Measurements from ENCODE around the gene MRPL46.

Gene MRPL46

GRCh38 chr15:88454236-88454635 is 13.0 kb downstream of the MRPL46 start:
- peaks cover 11% of the 10 kb centered on the region for H3K4me1 Mint-ChIP-seq

GRCh38 chr15:88453651-88454050 is 13.5 kb downstream of the MRPL46 start:
- Mint-ChIP-seq H3K4me3 (no peak overlapping the region), H3K27me3 (ENCODE audit: low read depth) (peaks cover 4% of the 10 kb centered on the region), H3K9me3 (no peaks in the 10 kb centered on the region), H3K27ac (peak overlapping the region in 1 of 3 experiments; percentile 41), H3K4me1 (peaks cover 11% of the 10 kb centered on the region), H3K36me3 (ENCODE audit: low read depth) (peaks cover 3% of the 10 kb centered on the region)
- TF ChIP-seq CTCF (IDR thresholded peaks at IDR 0.05; ENCODE audit: unreplicated experiment in 3 of 3), result no peak

More at GRCh38 chr15:88454236-88454635, 13.0 kb downstream of the MRPL46 start:
- H3K9me3 Mint-ChIP-seq, result no peaks in the 10 kb centered on the region
- no peaks in the 10 kb centered on the region for H3K27me3 Mint-ChIP-seq (ENCODE audit: low read depth)
- H3K27ac Mint-ChIP-seq, result peak overlapping the region in 1 of 3 experiments; percentile 41
- TF ChIP-seq CTCF (IDR thresholded peaks at IDR 0.05; ENCODE audit: unreplicated experiment in 3 of 3), result no peak
- peaks cover 6% of the 10 kb centered on the region for H3K36me3 Mint-ChIP-seq (ENCODE audit: low read depth)
- no peak overlapping the region for H3K4me3 Mint-ChIP-seq

- peaks cover 3% of the 10 kb centered on the region for H3K9me3 Mint-ChIP-seq
- no peaks in the 10 kb centered on the region for H3K36me3 Mint-ChIP-seq (ENCODE audit: low read depth)
- H3K4me1 Mint-ChIP-seq, result peaks cover 11% of the 10 kb centered on the region
- peaks cover 19% of the 10 kb centered on the region for H3K27me3 Mint-ChIP-seq (ENCODE audit: low read depth)
- no peak overlapping the region for H3K4me3 Mint-ChIP-seq
- no peak overlapping the region for H3K27ac Mint-ChIP-seq
- TF ChIP-seq CTCF (IDR thresholded peaks at IDR 0.05; ENCODE audit: unreplicated experiment in 3 of 3), result peak; percentile 65 to 86 (median 79)
Measured at GRCh38 chr15:88450125-88450798, 16.9 kb downstream of the MRPL46 start.

- Mint-ChIP-seq H3K4me3 (no peak overlapping the region), H3K27ac (no peak overlapping the region), H3K4me1 (peaks cover 11% of the 10 kb centered on the region), H3K9me3 (peaks cover 5% of the 10 kb centered on the region), H3K36me3 (ENCODE audit: low read depth) (no peaks in the 10 kb centered on the region), H3K27me3 (ENCODE audit: low read depth) (peaks cover 19% of the 10 kb centered on the region)
- TF ChIP-seq CTCF (IDR thresholded peaks at IDR 0.05; ENCODE audit: unreplicated experiment in 3 of 3), result no peak
Measured at GRCh38 chr15:88449581-88449980, 17.6 kb downstream of the MRPL46 start.

GRCh38 chr15:88448991-88449461 is 18.2 kb downstream of the MRPL46 start:
- peaks cover 6% of the 10 kb centered on the region for H3K4me1 Mint-ChIP-seq
- no peak overlapping the region for H3K27ac Mint-ChIP-seq
- peaks cover 11% of the 10 kb centered on the region for H3K9me3 Mint-ChIP-seq
- no peaks in the 10 kb centered on the region for H3K36me3 Mint-ChIP-seq (ENCODE audit: low read depth)
- no peak overlapping the region for H3K4me3 Mint-ChIP-seq
- peaks cover 19% of the 10 kb centered on the region for H3K27me3 Mint-ChIP-seq (ENCODE audit: low read depth)
- TF ChIP-seq CTCF (IDR thresholded peaks at IDR 0.05; ENCODE audit: unreplicated experiment in 3 of 3), result no peak

GRCh38 chr15:88447741-88448140 is 19.4 kb downstream of the MRPL46 start:
- no peak for TF ChIP-seq CTCF (IDR thresholded peaks at IDR 0.05; ENCODE audit: unreplicated experiment in 3 of 3)
- peaks cover 23% of the 10 kb centered on the region for H3K9me3 Mint-ChIP-seq
- H3K4me3 Mint-ChIP-seq, result no peak overlapping the region
- no peaks in the 10 kb centered on the region for H3K4me1 Mint-ChIP-seq
- no peak overlapping the region for H3K27ac Mint-ChIP-seq
- H3K27me3 Mint-ChIP-seq (ENCODE audit: low read depth), result peaks cover 21% of the 10 kb centered on the region
- H3K36me3 Mint-ChIP-seq (ENCODE audit: low read depth), result no peaks in the 10 kb centered on the region

All from nephron (organoid).